Measurements from ENCODE around the gene DKK1.

GRCh38 chr10:52266858-52267257 lies 47.2 kb upstream of the DKK1 start:
- TF ChIP-seq CTCF (conservative IDR thresholded peaks at IDR 0.05 in 1 of 2, IDR thresholded peaks at IDR 0.05 in 1 of 2; ENCODE audit: extremely low read depth in 1 of 2, insufficient read depth in 1 of 2, low read depth in 1 of 2, low read length in 2 of 2) (no peak), EZH2 (IDR thresholded peaks at IDR 0.05; ENCODE audit: borderline replicate concordance, low read length) (no peak)

Data from mammary epithelial cell (primary cell).